Pancreas (tissue), 10 donors: ENCODE data around the gene CCDC77. TPM values are rescaled to one million over a fixed set of nuclear protein-coding genes. Genes with fewer than 3 reads are reported as not detected.

Experiments used
- ATAC-seq, 4 donors: fragments of 200-7000 bp; cut with Tn5 transposase; one replicate each; pipeline versions ENCODE4 v1.8.0 to v1.9.1; 2020; ENCODE audit warnings: mild to moderate bottlenecking in 4 of 4, moderate library complexity in 4 of 4
- DNase-seq, 6 donors: peaks; one replicate each; pipeline ENCODE4 v3.0.0-alpha.2; 2020
- FAIRE-seq: peaks from 2 replicates; lab custom pipeline; 2012; peaks lifted over from hg19 to GRCh38; lab: Jason Lieb, UNC
- H3K27ac ChIP-seq, 4 donors: fragments of 200-600 bp; sonication (generic); 1 replicate in 3 of 4; 2 replicates in 1 of 4; pipeline versions ENCODE4 v1.5.0 to v1.8.0; 2020
- H3K27me3 ChIP-seq, 4 donors: fragments of 200-600 bp; one replicate each; pipeline ENCODE4 v1.8.0; 2021
- H3K36me3 ChIP-seq, 3 donors: fragments of 200-600 bp; sonication (generic) in 1 of 3; one replicate each; pipeline versions ENCODE4 v1.5.0 to v1.8.0; 2020 to 2021
- H3K4me1 ChIP-seq, 3 donors: fragments of 200-600 bp; one replicate each; pipeline ENCODE4 v1.8.0; 2021
- H3K4me3 ChIP-seq, 4 donors: fragments of 200-600 bp; sonication (generic) in 2 of 4; one replicate each; pipeline versions ENCODE4 v1.5.0 to v1.8.0; 2020 to 2021
- H3K9me3 ChIP-seq, 4 donors: fragments of 200-600 bp; one replicate each; pipeline ENCODE4 v1.8.0; 2021
- CTCF ChIP-seq, 4 donors: fragments of 200-600 bp; sonication (generic) in 3 of 4; IDR thresholded peaks; one replicate each; pipeline versions ENCODE4 v1.5.0 to v1.8.0; 2021; ENCODE audit warnings: antibody characterized with exemption in 4 of 4
- WGBS, 2 donors: extraction: QIAGEN DNeasy Blood & Tissue Kit; methylation state at CpG; one replicate each; pipeline ENCODE4 v1.1.7; 2013; 5-methylcytosine and 5-hydroxymethylcytosine counted together
- intact Hi-C, 3 donors: fragments of 100-400 bp; cut with DNase I; formaldehyde crosslinking; loops; one replicate each; pipeline versions ENCODE4 v1.11.1 to v1.14.2; 2022
- polyA plus RNA-seq, 2 donors: library from polyadenylated mRNA; stranded (reverse); fragments of 200-250 nt; gene quantifications; one replicate each; pipeline ENCODE4 v1.2.3, GENCODE V29; 2013
- total RNA-seq, 6 donors: library from RNA; stranded (reverse); fragmentation: NEBNext Ultra II Directional in 4 of 6; extraction: Animal tissue kit (Norgen Biotek cat#: 25700) in 4 of 6; gene quantifications; one replicate each; pipeline versions ENCODE4 v1.2.1 to v1.2.4, GENCODE V29; 2021 to 2023
- donor health status: healthy with polysubstance abuse.
- donor health status: DM: no; HTN: no; CAD: no; lungs with moderate emphysema.
- donor health status: DM: no; HTN: no; CAD: no.
- donor health status: control.
- donor health status: control.
- donor health status: Bipolar disorder and iron deficiency.
- donor health status: DM: yes; HTN: yes; CAD: no.
- donor health status: DM: no; HTN: no; CAD: no.
- donor health status: DM: no; HTN: no; CAD: no.
- donor health status: DM: yes; HTN: yes; CAD: no.

CCDC77 gene
- total and polyA plus RNA-seq, 8 donors = 1.9 to 4.2 (median 2.8) TPM

- no peak overlapping the region for H3K4me3 ChIP-seq
- H3K4me1 ChIP-seq = no peaks in the 10 kb centered on the region
- no peak for TF ChIP-seq CTCF (IDR thresholded peaks at IDR 0.05)
- no peaks in the 10 kb centered on the region for H3K36me3 ChIP-seq
- peak in 3 of 4 donors; percentile 57 to 76 (median 66) for ATAC-seq
- WGBS, 2 donors = 81 to 82% methylated on average over 13 of the region's 13 CpGs
- no peak overlapping the region for H3K27ac ChIP-seq
- no peaks in the 10 kb centered on the region for H3K27me3 ChIP-seq
- no peaks in the 10 kb centered on the region for H3K9me3 ChIP-seq
- no peak for DNase-seq
- intact Hi-C loops = no loop called here
- FAIRE-seq = no peak
Observed at GRCh38 chr12:480831-481816, 79.7 kb downstream of the CCDC77 start.

- TF ChIP-seq CTCF (IDR thresholded peaks at IDR 0.05) = no peak
- H3K27ac ChIP-seq = no peak overlapping the region
- 83 to 84% methylated on average over 3 of the region's 3 CpGs for WGBS, 2 donors
Observed at GRCh38 chr12:482061-482460, 80.6 kb downstream of the CCDC77 start.

GRCh38 chr12:484096-484495, 82.7 kb downstream of the CCDC77 start:
- H3K36me3 ChIP-seq = no peaks in the 10 kb centered on the region
- no peaks in the 10 kb centered on the region for H3K4me1 ChIP-seq
- intact Hi-C loops = no loop called here
- 71 to 74% methylated on average over 11 of the region's 11 CpGs for WGBS, 2 donors
- no peak overlapping the region for H3K27ac ChIP-seq
- DNase-seq = no peak
- no peak for TF ChIP-seq CTCF (IDR thresholded peaks at IDR 0.05)
- no peaks in the 10 kb centered on the region for H3K9me3 ChIP-seq
- ATAC-seq = no peak
- no peak for FAIRE-seq
- H3K27me3 ChIP-seq = no peaks in the 10 kb centered on the region
- H3K4me3 ChIP-seq = no peak overlapping the region

More at GRCh38 chr12:482061-482460, 80.6 kb downstream of the CCDC77 start:
- Histone ChIP-seq H3K9me3 (no peaks in the 10 kb centered on the region), H3K27me3 (no peaks in the 10 kb centered on the region), H3K36me3 (no peaks in the 10 kb centered on the region), H3K4me3 (no peak overlapping the region), H3K4me1 (no peaks in the 10 kb centered on the region)
- intact Hi-C loops = no loop called here
- FAIRE-seq (no peak), ATAC-seq (no peak), DNase-seq (no peak)

GRCh38 chr12:490260-490659, 88.8 kb downstream of the CCDC77 start:
- ATAC-seq (no peak), DNase-seq (no peak), FAIRE-seq (no peak)
- no peak overlapping the region for H3K27ac ChIP-seq
- no peaks in the 10 kb centered on the region for H3K4me1 ChIP-seq
- no peaks in the 10 kb centered on the region for H3K27me3 ChIP-seq
- no peaks in the 10 kb centered on the region for H3K9me3 ChIP-seq
- H3K4me3 ChIP-seq = no peak overlapping the region
- no peak for TF ChIP-seq CTCF (IDR thresholded peaks at IDR 0.05)
- no peaks in the 10 kb centered on the region for H3K36me3 ChIP-seq
- intact Hi-C loops = no loop called here

Other genes starting within 250 kb of the CCDC77 start
- 1 to 10 TPM in 3 of 6 donors, under 1 TPM in 3; 0.37 to 1.9 (median 1.1) TPM for gene SLC6A12, start 187.5 kb upstream of the CCDC77 start, total RNA-seq
- 1 to 10 TPM; 4.8 to 8.4 TPM for gene SLC6A12, start 187.5 kb upstream of the CCDC77 start, polyA plus RNA-seq
- gene SLC6A13, start 138.8 kb upstream of the CCDC77 start, total RNA-seq = under 1 TPM in 2 of 6 donors, not detected in 4; 0.26 to 0.31 TPM
- under 1 TPM; 0.23 to 0.35 TPM for gene SLC6A13, start 138.8 kb upstream of the CCDC77 start, polyA plus RNA-seq
- gene KDM5A, start 12.3 kb upstream of the CCDC77 start, total RNA-seq = 10 to 100 TPM; 19.9 to 43.8 (median 25.7) TPM
- 1 to 10 TPM; 4.1 to 7.0 TPM for gene KDM5A, start 12.3 kb upstream of the CCDC77 start, polyA plus RNA-seq
- 10 to 100 TPM in 1 of 6 donors, 1 to 10 TPM in 5; 3.8 to 19.5 (median 6.0) TPM for gene B4GALNT3, start 58.3 kb downstream of the CCDC77 start, total RNA-seq
- 10 to 100 TPM; 13.6 to 14.9 TPM for gene B4GALNT3, start 58.3 kb downstream of the CCDC77 start, polyA plus RNA-seq